Stimulated activated CD4-positive, alpha-beta T cell treated with anti-CD3 and anti-CD28 coated beads, TNF-alpha, amount 100 ng/mL, for 24 hours (primary cell): ENCODE measurements around the gene PPP1R14D.

Experiments
- DNase-seq, 3 experiments: peaks; one replicate each; pipeline ENCODE4 v3.0.0-alpha.2; 2020; ENCODE audit warnings: low read depth in 3 of 3

Gene PPP1R14D

GRCh38 chr15:40787344-40787841 lies 41.1 kb downstream of the PPP1R14D start:
- peak; percentile 41 to 74 (median 45) for DNase-seq

GRCh38 chr15:40785814-40786213 lies 42.7 kb downstream of the PPP1R14D start:
- DNase-seq: no peak

GRCh38 chr15:40785164-40785563 lies 43.3 kb downstream of the PPP1R14D start:
- no peak for DNase-seq

DNA sequence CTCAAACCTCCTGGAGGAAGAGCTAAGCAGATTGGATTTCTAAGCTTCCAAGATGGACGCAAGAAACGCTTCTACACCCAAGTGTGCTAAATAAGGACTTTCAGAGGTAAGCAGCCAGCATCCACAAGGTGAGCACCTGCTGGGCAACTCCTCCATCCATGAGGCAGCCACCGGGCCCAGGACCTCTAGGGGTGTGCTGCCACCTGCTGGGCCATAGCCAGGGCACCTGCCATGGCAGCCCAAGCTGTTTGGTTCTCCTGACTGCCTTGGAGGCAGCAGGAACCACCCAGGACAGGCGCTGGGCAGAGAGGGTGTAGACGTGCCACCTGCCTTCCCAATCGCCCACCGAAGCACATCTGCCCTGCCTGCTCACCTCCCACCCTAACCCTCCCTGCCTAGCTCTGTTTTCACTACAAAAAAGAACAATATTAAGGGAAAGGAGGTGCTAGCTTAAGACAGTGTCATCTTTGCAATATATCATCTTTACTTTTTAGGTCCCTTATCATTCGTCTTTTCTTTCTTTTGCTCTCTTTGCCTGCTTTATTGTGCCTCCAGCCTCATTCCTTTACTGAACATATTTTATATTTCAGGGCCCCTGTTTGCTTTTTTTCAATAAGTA lies 45.8 kb downstream of the PPP1R14D start:
- peak; percentile 61 to 73 (median 68) for DNase-seq

GRCh38 chr15:40776537-40777141 lies 51.9 kb downstream of the PPP1R14D start:
- DNase-seq: no peak

- no peak for DNase-seq
Observed at GRCh38 chr15:40775740-40776536, 52.6 kb downstream of the PPP1R14D start.

- DNase-seq: no peak
Observed at GRCh38 chr15:40775007-40775406, 53.5 kb downstream of the PPP1R14D start.

- no peak for DNase-seq
Observed at GRCh38 chr15:40773902-40774301, 54.6 kb downstream of the PPP1R14D start.

DNA sequence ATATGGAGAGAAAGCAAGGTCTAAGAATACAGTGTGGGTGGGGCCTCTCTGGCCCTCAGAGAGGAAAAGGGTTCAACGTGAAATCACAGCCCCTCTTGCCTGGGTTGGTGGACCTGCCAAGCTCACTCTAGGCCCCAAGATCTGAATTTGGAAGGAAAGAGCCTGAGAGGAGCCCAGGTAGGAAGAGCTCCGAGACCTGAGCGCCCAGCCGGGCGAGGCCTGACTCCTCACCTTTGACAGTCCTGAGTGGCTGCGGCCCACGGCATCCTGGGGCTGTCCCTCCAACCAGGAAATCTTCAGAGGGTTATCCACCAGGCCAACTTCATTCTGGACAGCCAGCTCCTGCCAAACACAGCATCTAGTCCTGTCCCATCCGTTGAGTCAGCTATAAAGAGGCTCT lies 55.0 kb downstream of the PPP1R14D start:
- DNase-seq: no peak

DNA sequence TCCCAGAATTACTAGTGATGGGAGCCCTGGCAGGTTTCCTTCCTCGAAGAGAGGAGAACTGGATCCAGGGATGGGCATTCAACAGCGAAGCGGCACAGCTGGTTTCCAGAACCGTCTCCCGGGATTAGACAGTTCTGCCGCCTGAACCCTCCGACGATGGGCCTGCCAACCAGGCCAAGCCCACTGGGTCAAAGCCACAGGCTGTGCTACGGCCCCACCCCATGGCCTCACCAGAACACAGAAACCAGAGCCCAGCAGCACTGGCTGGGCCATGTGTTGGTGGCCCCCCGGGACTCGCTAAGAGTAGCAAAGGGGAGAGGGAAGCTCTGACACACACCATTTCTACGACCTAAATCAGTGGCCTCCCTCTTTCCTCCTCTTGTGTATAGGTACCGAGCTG lies 56.5 kb downstream of the PPP1R14D start:
- no peak for DNase-seq

- no peak for DNase-seq
Observed at GRCh38 chr15:40771242-40771641, 57.3 kb downstream of the PPP1R14D start.

DNA sequence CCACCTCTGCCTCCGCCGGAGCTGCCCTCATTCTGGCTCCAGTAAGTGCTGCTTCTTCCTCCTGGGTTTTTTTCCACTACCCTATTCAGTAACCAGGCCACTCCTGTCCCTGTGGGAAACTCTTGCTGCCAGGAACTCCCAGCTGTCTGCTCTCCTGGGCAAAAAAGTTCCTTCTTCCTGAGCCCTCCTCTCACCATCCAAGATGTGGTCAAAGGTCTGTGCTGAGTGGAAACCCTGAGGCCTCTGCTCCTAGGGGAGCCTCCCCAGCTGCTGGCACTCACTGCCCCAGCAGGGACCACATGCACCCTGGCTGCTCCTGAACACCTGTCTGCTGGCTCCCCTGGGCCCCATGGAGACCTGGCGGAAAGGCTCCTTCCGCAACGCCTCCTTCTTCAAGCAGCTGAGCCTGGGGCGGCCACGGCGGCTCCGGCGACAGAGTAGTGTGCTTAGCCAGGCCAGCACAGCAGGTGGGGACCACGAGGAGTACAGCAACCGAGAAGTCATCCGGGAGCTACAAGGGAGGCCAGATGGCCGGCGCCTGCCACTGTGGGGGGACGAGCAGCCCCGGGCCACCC lies 58.3 kb downstream of the PPP1R14D start:
- no peak for DNase-seq

GRCh38 chr15:40769274-40770146 lies 59.0 kb downstream of the PPP1R14D start, which contains the start of gene C15orf62:
TSS of gene C15orf62 (plus strand) at chr15:40769980. CDS start at chr15:40770496, 516 bp downstream.
- DNase-seq: peak in 2 of 3 experiments; percentile 47 to 69

- no peak for DNase-seq
Observed at GRCh38 chr15:40768521-40769273, 59.8 kb downstream of the PPP1R14D start.

DNA sequence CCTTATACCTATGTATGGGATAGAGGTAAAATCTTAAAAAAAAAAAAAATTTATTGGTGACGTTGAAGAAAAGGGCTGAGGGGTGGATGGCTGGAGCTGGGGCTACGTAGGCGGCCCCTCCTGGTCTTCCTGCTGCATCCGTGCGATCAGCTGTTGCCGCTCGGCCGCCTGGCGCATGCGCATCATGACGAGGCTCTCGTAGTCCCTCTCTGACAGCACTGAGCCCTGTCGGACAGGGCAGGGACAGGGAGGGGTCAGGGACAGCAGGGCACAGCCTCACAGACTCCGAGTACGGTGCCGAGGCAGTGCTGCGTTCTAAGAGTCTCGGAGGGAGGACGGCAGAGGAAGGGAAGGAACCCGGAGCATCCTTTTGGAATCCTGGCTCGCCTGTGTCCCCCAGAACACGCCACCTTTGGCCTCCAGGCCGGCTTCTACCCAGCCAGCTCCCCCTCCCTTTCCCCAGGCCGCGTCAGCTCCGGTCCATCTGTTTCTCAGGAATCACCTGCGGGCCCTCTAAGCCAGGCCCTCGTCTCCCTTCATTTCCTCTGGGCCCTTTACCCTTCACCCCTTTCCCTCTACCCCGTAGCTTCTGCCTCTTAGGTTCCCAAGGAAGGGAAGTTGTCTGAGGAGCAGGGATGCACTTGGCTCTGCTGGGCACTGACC lies 60.5 kb downstream of the PPP1R14D start:
- no peak for DNase-seq

- DNase-seq: no peak
Observed at GRCh38 chr15:40766906-40767837, 61.3 kb downstream of the PPP1R14D start.

DNA sequence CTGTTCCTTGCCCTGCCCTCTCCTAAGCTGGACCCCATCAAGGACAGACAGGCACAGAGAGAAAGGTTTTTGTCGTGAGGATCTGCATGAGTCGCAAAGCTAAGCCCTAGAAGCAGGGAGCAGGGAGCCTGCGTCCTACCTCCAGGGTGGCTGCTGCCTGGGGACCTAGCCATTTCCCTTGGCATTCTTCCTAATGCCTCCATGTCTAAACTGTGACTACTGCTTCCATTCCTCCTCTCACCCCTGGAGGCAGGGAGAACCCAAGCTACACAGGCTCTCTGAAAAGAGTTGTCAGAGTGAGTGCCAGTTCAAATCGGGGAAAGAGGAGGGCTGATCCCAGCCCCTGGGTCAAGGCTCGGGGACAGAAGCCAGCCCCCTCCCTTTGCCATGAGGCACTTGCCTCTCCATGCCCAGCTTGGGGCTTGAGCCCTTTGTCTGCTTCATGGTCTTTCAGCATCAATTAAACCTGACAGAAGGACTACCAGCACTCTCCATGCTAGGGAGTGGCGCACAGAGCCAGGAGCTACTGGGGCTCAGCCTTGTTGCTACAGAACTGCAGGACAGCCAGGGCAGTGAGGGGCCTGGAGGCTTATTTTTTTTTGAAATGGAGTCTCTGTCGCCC lies 62.2 kb downstream of the PPP1R14D start:
- DNase-seq: no peak
